HG02884 (cell line): ENCODE measurements around the gene SIM2.

ENCODE experiments used
- ATAC-seq: cut with Tn5 transposase; IDR thresholded peaks from one replicate; pipeline ENCODE4 v1.9.1; 2021; ENCODE audit warnings: mild to moderate bottlenecking, moderate library complexity; ENCODE audit not compliant: unreplicated experiment

The SIM2 gene

DNA sequence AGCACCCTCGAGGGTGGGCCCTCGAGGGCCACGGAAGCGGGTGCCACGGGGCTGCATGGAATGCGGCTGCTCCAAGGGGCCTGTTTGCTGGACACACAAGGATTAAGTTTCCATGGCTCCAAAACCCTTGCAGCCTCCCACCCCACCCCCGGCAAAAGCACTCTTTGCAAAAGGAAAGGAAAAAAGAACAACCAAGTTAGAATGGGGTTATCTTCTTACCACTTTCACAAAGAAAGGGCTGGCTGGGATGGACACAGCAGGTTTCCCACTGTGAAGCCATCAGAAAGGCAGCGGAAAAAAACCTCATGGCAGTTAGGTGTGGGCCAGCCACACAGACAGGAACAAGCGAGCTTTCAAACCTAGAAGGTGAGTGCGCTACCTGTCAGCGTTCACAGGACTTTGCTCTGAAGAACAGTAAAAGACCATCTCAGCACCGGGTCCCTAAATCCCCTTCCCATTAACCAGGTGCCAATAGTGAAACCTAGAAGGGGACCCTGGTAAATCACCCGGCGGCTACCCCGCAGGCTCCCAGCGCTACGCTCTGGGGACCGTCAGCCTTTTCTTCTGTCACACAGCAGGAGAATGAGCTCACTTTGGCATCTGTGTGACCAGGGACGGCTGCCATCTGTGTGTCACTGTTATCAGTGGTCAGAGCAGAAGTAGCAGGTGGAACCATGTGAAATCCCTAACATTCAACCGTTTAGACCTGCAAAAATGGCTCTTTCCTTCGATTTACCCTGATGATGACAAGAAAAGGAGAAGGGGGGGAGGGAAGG, 93.0 kb downstream of the SIM2 start:
- ATAC-seq: no peak

GRCh38 chr21:36792505-36792967, 93.6 kb downstream of the SIM2 start:
- no peak for ATAC-seq

GRCh38 chr21:36796070-36796469, 97.2 kb downstream of the SIM2 start:
- no peak for ATAC-seq

GRCh38 chr21:36798491-36798890, 99.6 kb downstream of the SIM2 start:
- no peak for ATAC-seq
